HEK293T (cell line): ENCODE results near the gene PCBP4.

Experiments
- CTCF ChIA-PET: fragments of 350-600 bp; formaldehyde crosslinking; extraction: SDS; loops from one replicate; lab custom pipeline; 2021; ENCODE audit warnings: antibody characterized with exemption, inconsistent platforms; lab: Yijun Ruan, JAX
- POLR2A ChIA-PET: fragments of 350-600 bp; formaldehyde crosslinking; extraction: SDS; loops from one replicate; lab custom pipeline; 2020; ENCODE audit warnings: antibody characterized with exemption, inconsistent platforms; lab: Yijun Ruan, JAX
- DNase-seq: peaks from one replicate; pipeline ENCODE4 v3.0.0; 2012; ENCODE audit warnings: mixed read lengths; ENCODE audit errors: extremely low spot score
- ARNT ChIP-seq: fragments of 450-650 bp; IDR thresholded peaks from 2 replicates; pipeline ENCODE4 v1.6.1; 2017; ENCODE audit warnings: mild to moderate bottlenecking
- BHLHE40 ChIP-seq: fragments of 450-650 bp; IDR thresholded peaks from 2 replicates; pipeline ENCODE4 v1.6.1; 2016; ENCODE audit warnings: mild to moderate bottlenecking, moderate library complexity, borderline replicate concordance
- CTBP1 ChIP-seq: fragments of 450-650 bp; IDR thresholded peaks from 2 replicates; pipeline ENCODE4 v1.6.1; 2016; ENCODE audit warnings: borderline replicate concordance
- ELF4 ChIP-seq: fragments of 450-650 bp; IDR thresholded peaks from 2 replicates; pipeline ENCODE4 v1.6.1; 2017; ENCODE audit warnings: antibody characterized with exemption
- FOXA1 ChIP-seq: fragments of 450-650 bp; IDR thresholded peaks from 2 replicates; pipeline ENCODE4 v1.6.1; 2016; ENCODE audit warnings: mild to moderate bottlenecking
- FOXK2 ChIP-seq: fragments of 450-650 bp; IDR thresholded peaks from 2 replicates; pipeline ENCODE4 v1.6.1; 2016; ENCODE audit warnings: mild to moderate bottlenecking
- FOXM1 ChIP-seq: fragments of 450-650 bp; IDR thresholded peaks from 2 replicates; pipeline ENCODE4 v1.6.1; 2017; ENCODE audit warnings: mild to moderate bottlenecking, borderline replicate concordance
- HDGF ChIP-seq: fragments of 450-650 bp; IDR thresholded peaks from 2 replicates; pipeline ENCODE4 v1.6.1; 2017; ENCODE audit warnings: antibody characterized with exemption, borderline replicate concordance
- L3MBTL2 ChIP-seq: fragments of 450-650 bp; conservative IDR thresholded peaks from 2 replicates; pipeline ENCODE4 v1.6.1; 2016; ENCODE audit warnings: mild to moderate bottlenecking
- LEF1 ChIP-seq: fragments of 450-650 bp; IDR thresholded peaks from 2 replicates; pipeline ENCODE4 v1.6.1; 2017; ENCODE audit warnings: mild to moderate bottlenecking, borderline replicate concordance
- NFRKB ChIP-seq: fragments of 450-650 bp; IDR thresholded peaks from 2 replicates; pipeline ENCODE4 v1.6.1; 2016; ENCODE audit warnings: mild to moderate bottlenecking, moderate library complexity
- PKNOX1 ChIP-seq: fragments of 450-650 bp; IDR thresholded peaks from 2 replicates; pipeline ENCODE4 v1.6.1; 2016
- SP1 ChIP-seq: fragments of 450-650 bp; IDR thresholded peaks from 2 replicates; pipeline ENCODE4 v1.6.1; 2017
- SUZ12 ChIP-seq: fragments of 450-650 bp; IDR thresholded peaks from 2 replicates; pipeline ENCODE4 v1.6.1; 2016; ENCODE audit warnings: mild to moderate bottlenecking
- TARDBP ChIP-seq: fragments of 450-650 bp; IDR thresholded peaks from 2 replicates; pipeline ENCODE4 v1.6.1; 2016
- ZNF384 ChIP-seq: fragments of 450-650 bp; IDR thresholded peaks from 2 replicates; pipeline ENCODE4 v1.6.1; 2016

PCBP4 gene

GRCh38 chr3:51974277-51974962 lies 7.2 kb upstream of the PCBP4 start:
- CTCF ChIA-PET: interaction anchor here (0.7 to 4.5 kb wide), 7 partner anchors 8 to 42 kb away, joined by 3 to 21 read pairs (median 5); partner anchors contain the start of genes ACY1, PARP3 and RRP9
- POLR2A ChIA-PET: interaction anchor here (0.7 to 4.2 kb wide), 13 partner anchors 9 to 82 kb away, joined by 3 to 52 read pairs (median 6); partner anchors contain the start of genes ACY1, DUSP7, PARP3 and RPL29
- TF ChIP-seq NFRKB (no peak), ARNT (no peak), SUZ12 (no peak), BHLHE40 (no peak), L3MBTL2 (no peak), CTBP1 (no peak)
- no peak for DNase-seq

DNA sequence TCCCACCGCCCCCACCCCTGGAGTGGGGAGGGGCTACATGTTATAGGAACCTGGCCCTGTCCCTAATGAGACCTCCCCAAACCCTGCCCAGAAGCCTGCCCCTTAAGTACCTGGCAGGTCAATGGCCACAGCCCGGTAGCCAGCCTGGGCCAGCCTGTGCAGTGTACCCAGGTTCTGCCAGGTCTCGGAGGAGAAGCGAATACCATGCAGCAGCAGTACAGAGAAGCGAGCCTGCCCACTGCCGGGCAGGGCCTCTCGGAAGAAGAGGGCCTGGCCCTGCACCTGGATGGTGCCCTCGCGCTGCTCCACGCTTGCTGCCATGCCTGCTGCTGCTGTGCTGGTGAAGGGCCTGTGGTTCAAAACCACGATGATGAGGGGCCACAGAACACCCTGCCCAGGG lies 4.1 kb upstream of the PCBP4 start:
- TF ChIP-seq CTBP1 (no peak), ELF4 (no peak), L3MBTL2 (no peak)
- CTCF ChIA-PET: interaction anchor here (4.5 kb wide), 1 partner anchor 29 kb away, joined by 21 read pairs; the partner anchor contains the start of genes PARP3 and RRP9
- no peak for DNase-seq
- POLR2A ChIA-PET: interaction anchor here (4.2 kb wide), 1 partner anchor 29 kb away, joined by 52 read pairs; the partner anchor contains the start of genes PARP3 and RRP9

DNA sequence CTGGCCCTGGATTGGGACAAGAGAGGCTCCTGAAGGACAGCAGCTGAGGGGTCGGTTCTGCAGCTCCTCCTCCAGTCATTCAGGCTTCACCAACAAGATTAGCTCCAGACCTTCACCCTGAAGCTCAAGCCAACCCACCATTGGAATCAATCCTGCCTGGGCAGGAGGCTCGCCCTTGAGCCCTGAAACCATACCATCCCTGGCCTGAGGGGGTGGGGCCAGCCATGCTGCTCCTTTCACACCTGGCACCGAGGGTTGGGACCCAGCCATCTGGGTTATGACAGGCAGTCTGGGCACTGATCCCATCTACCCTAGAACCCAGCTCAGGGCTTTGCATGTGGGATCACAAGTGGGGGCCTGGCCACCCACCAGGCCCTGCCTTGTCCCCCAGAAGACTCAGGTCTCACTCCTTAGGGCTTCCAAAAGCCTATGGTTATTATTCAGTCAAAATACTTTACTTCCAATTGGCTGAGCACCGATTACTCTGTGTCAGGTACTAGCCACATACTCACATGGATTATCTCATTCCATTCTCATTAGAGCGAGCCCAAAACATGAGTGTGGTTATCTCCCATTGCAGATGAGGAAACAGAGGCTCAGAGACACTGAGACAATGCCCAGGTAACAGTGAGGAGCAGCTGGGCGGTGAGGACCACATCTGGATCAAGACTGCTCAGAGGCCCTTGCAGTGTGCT lies 3.5 kb upstream of the PCBP4 start:
- TF ChIP-seq FOXM1: no peak
- TF ChIP-seq ARNT: no peak
- TF ChIP-seq CTBP1: no peak
- TF ChIP-seq TARDBP: no peak
- no peak for TF ChIP-seq FOXK2
- no peak for TF ChIP-seq ZNF384
- no peak for TF ChIP-seq FOXA1
- TF ChIP-seq BHLHE40: no peak
- CTCF ChIA-PET: interaction anchor here (4.5 kb wide), 1 partner anchor 29 kb away, joined by 21 read pairs; the partner anchor contains the start of genes PARP3 and RRP9
- DNase-seq: no peak
- POLR2A ChIA-PET: interaction anchor here (1.1 to 5.2 kb wide), 2 partner anchors 8 to 29 kb away, joined by 4 to 39 read pairs; partner anchors contain the start of genes PARP3 and RRP9

DNA sequence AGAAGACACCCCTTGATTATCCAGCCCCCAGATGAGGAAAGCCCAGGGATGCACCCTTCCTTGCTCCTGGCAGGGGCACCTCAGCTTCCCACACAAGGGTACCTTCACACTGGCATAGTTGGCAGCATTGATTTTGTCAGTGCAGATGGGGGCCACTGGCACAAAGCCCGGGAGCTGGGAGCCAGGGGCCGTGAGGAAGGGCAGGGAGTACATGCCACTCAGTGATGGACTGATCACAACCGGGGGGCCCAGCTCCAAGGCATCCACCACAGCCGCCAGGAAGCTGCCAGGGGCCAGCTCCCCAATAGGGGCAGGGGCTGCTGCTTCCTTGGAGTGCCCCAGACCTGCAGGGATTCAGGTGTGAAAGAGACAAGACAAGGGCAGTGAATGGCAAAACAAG lies 2.6 kb upstream of the PCBP4 start:
- no peak for TF ChIP-seq BHLHE40
- TF ChIP-seq ARNT: no peak
- TF ChIP-seq TARDBP: no peak
- no peak for TF ChIP-seq FOXM1
- no peak for TF ChIP-seq PKNOX1
- TF ChIP-seq LEF1: no peak
- TF ChIP-seq L3MBTL2: no peak
- no peak for TF ChIP-seq NFRKB
- no peak for TF ChIP-seq FOXK2
- no peak for TF ChIP-seq ELF4
- no peak for TF ChIP-seq SP1
- TF ChIP-seq HDGF: no peak
- TF ChIP-seq FOXA1: no peak
- no peak for TF ChIP-seq CTBP1
- no peak for TF ChIP-seq SUZ12
- TF ChIP-seq ZNF384: no peak
- DNase-seq: no peak
- ChIA-PET POLR2A (interaction anchor here (1.0 to 5.2 kb wide), 6 partner anchors 7 to 28 kb away, joined by 3 to 39 read pairs (median 7); partner anchors contain the start of genes ACY1, PARP3, RPL29 and RRP9), CTCF (interaction anchor here (0.6 to 0.7 kb wide), 2 partner anchors 27 to 33 kb away, joined by 3 to 5 read pairs; partner anchors contain the start of gene PARP3)

- TF ChIP-seq ARNT: no peak
- TF ChIP-seq PKNOX1: no peak
- no peak for TF ChIP-seq ELF4
- TF ChIP-seq FOXM1: no peak
- no peak for TF ChIP-seq SP1
- no peak for TF ChIP-seq TARDBP
- no peak for TF ChIP-seq L3MBTL2
- no peak for TF ChIP-seq LEF1
- TF ChIP-seq BHLHE40: no peak
- no peak for TF ChIP-seq SUZ12
- TF ChIP-seq CTBP1: no peak
- TF ChIP-seq FOXK2: no peak
- TF ChIP-seq NFRKB: no peak
- no peak for TF ChIP-seq ZNF384
- TF ChIP-seq HDGF: no peak
- TF ChIP-seq FOXA1: no peak
- POLR2A ChIA-PET: interaction anchor here (1.0 to 5.2 kb wide), 7 partner anchors 9 to 27 kb away, joined by 3 to 39 read pairs (median 5); partner anchors contain the start of genes ACY1, PARP3, RPL29 and RRP9
- CTCF ChIA-PET: interaction anchor here (0.6 kb wide), 1 partner anchor 27 kb away, joined by 3 read pairs; the partner anchor contains the start of gene PARP3
- no peak for DNase-seq
Observed at GRCh38 chr3:51968883-51969678, 1.8 kb upstream of the PCBP4 start.
